SK-N-MC (cell line): ENCODE results near the gene ZNF571.

Source experiments
- DNase-seq: peaks from one replicate; pipeline ENCODE4 v3.0.0-alpha.2; 2011; ENCODE audit warnings: low read depth, low spot score
- H3K27ac ChIP-seq: fragments of 200-600 bp; sonication (generic); 2 replicates; pipeline ENCODE4 v1.5.1; 2016; ENCODE audit warnings: mixed run types
- H3K36me3 ChIP-seq: fragments of 200-600 bp; sonication (generic); 2 replicates; pipeline ENCODE4 v1.6.1; 2017; ENCODE audit warnings: antibody characterized with exemption, low read length, mixed read lengths; ENCODE audit not compliant: insufficient read depth
- H3K4me3 ChIP-seq: fragments of 200-600 bp; sonication (generic); 2 replicates; pipeline ENCODE4 v1.5.1; 2016
- H3K9ac ChIP-seq: fragments of 200-600 bp; sonication (generic); 2 replicates; pipeline ENCODE4 v1.8.0; 2017; ENCODE audit warnings: mixed run types, mixed read lengths; ENCODE audit not compliant: insufficient read length
- H3K9me3 ChIP-seq: fragments of 200-600 bp; sonication (generic); 2 replicates; pipeline ENCODE4 v1.6.1; 2017; ENCODE audit warnings: low read depth, mild to moderate bottlenecking, antibody characterized with exemption, low read length, moderate library complexity, mixed read lengths
- EZH2 ChIP-seq: fragments of 200-600 bp; sonication (generic); IDR thresholded peaks from one replicate; pipeline ENCODE4 v1.6.1; 2017; ENCODE audit warnings: antibody characterized with exemption
- FOXP2 ChIP-seq: optimal IDR thresholded peaks from 2 replicates; pipeline ENCODE3; 2011; ENCODE audit warnings: mild to moderate bottlenecking, moderate library complexity; ENCODE audit not compliant: insufficient read depth; ENCODE audit errors: extremely low read length, control extremely low read depth
- POLR2AphosphoS5 ChIP-seq: IDR thresholded peaks from 2 replicates; pipeline ENCODE4 v1.6.1; 2012; ENCODE audit warnings: mild to moderate bottlenecking, low read depth, low read length, borderline replicate concordance

The ZNF571 gene

GRCh38 chr19:37564624-37565369, 29.8 kb downstream of the ZNF571 start:
- H3K36me3 ChIP-seq: no peaks in the 10 kb centered on the region
- H3K9me3 ChIP-seq: peaks cover 10% of the 10 kb centered on the region; the same call in 1 of the 2 replicates
- no peak overlapping the region for H3K9ac ChIP-seq
- TF ChIP-seq EZH2 (no peak), FOXP2 (no peak), POLR2AphosphoS5 (no peak)
- H3K4me3 ChIP-seq: no peak overlapping the region
- no peak for DNase-seq
- H3K27ac ChIP-seq: no peak overlapping the region

GRCh38 chr19:37563518-37563917, 31.1 kb downstream of the ZNF571 start:
- Histone ChIP-seq H3K9ac (no peak overlapping the region), H3K27ac (no peak overlapping the region), H3K4me3 (no peak overlapping the region), H3K9me3 (peaks cover 11% of the 10 kb centered on the region; the same call in 1 of the 2 replicates), H3K36me3 (no peaks in the 10 kb centered on the region)
- no peak for TF ChIP-seq EZH2
- no peak for TF ChIP-seq FOXP2
- TF ChIP-seq POLR2AphosphoS5: no peak
- no peak for DNase-seq

DNA sequence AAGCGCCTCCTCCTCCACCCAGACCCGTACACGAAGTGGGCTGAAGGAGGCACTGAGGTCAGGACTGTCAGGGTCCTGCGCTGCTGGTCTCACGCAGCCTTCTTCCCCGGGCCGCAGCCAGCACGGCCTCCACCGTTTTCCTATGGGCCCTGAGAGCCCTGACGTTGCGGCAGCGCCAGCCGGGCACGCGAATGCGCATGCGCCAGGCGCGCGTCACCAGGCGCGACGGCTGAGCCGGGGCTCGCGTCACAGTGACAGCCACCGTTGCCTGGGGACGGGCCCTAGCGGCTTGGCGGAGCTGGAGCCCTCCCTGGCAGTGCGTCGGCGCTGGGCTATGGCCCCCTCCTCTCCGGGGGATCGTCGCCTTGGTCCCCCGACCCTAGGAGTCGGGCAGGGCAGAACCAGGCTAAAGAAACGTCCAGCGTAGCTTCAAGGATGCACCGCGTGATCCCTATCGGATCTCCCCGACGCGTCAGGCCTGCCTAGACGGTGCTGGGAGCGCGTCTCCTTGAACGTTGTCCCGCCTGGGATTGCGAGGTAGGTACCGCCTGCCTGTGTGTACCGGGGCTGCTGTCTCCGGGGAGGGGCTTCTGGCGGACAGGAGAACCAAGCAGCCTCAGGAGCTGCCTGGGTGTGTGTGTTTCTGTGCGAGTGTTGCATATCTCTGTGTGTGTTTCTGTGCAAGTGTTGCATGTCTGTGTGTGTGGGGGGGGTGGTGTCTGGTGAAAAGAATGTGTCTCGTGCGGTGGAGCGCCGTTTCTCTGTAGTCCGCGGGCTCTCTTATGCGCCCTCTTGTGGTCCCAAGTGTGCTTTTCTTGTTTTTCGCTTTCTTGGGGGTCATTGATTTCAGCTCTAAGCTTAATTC, 43.2 kb downstream of the ZNF571 start:
- H3K4me3 ChIP-seq: no peak overlapping the region
- no peak overlapping the region for H3K27ac ChIP-seq
- DNase-seq: no peak
- peaks cover 3% of the 10 kb centered on the region; the same call in 1 of the 2 replicates for H3K9me3 ChIP-seq
- no peak overlapping the region for H3K9ac ChIP-seq
- H3K36me3 ChIP-seq: no peaks in the 10 kb centered on the region
- TF ChIP-seq EZH2: no peak
- TF ChIP-seq POLR2AphosphoS5: no peak
- TF ChIP-seq FOXP2: no peak

- Histone ChIP-seq H3K36me3 (no peaks in the 10 kb centered on the region), H3K4me3 (no peak overlapping the region), H3K27ac (no peak overlapping the region), H3K9ac (no peak overlapping the region), H3K9me3 (no peaks in the 10 kb centered on the region; the same call in 1 of the 2 replicates)
- no peak for DNase-seq
- TF ChIP-seq FOXP2 (no peak), POLR2AphosphoS5 (no peak), EZH2 (no peak)
Measured at GRCh38 chr19:37537391-37537947, 57.1 kb downstream of the ZNF571 start.

GRCh38 chr19:37519890-37520289, 74.7 kb downstream of the ZNF571 start:
- no peak for TF ChIP-seq EZH2
- no peak for TF ChIP-seq POLR2AphosphoS5
- no peak for TF ChIP-seq FOXP2
- Histone ChIP-seq H3K9me3 (no peaks in the 10 kb centered on the region), H3K27ac (no peak overlapping the region), H3K9ac (no peak overlapping the region), H3K4me3 (no peak overlapping the region), H3K36me3 (no peaks in the 10 kb centered on the region)
- DNase-seq: no peak
